ENCODE results near the gene SCGB3A1.

The SCGB3A1 gene

GRCh38 chr5:180609817-180610550 lies 18.7 kb upstream of the SCGB3A1 start:
- Histone ChIP-seq H3K4me3 (ENCODE audit: low read depth, low read length) (no peak overlapping the region), H3K27ac (no peak overlapping the region), H3K27me3 (ENCODE audit: insufficient read depth, low read depth, severe bottlenecking) (no peaks in the 10 kb centered on the region), H3K9me3 (ENCODE audit: severe bottlenecking) (no peaks in the 10 kb centered on the region), H3K36me3 (no peaks in the 10 kb centered on the region)
- no peak for TF ChIP-seq CTCF (IDR thresholded peaks at IDR 0.05; ENCODE audit: low read depth, low read length)
- no peak for DNase-seq

GRCh38 chr5:180609386-180609785 lies 18.1 kb upstream of the SCGB3A1 start:
- H3K36me3 ChIP-seq: no peaks in the 10 kb centered on the region
- H3K27ac ChIP-seq: no peak overlapping the region
- DNase-seq: no peak
- H3K9me3 ChIP-seq (ENCODE audit: severe bottlenecking): no peaks in the 10 kb centered on the region
- no peak overlapping the region for H3K4me3 ChIP-seq (ENCODE audit: low read depth, low read length)
- no peak for TF ChIP-seq CTCF (IDR thresholded peaks at IDR 0.05; ENCODE audit: low read depth, low read length)
- no peaks in the 10 kb centered on the region for H3K27me3 ChIP-seq (ENCODE audit: insufficient read depth, low read depth, severe bottlenecking)

- Histone ChIP-seq H3K9me3 (ENCODE audit: severe bottlenecking) (no peaks in the 10 kb centered on the region), H3K27ac (no peak overlapping the region), H3K27me3 (ENCODE audit: insufficient read depth, low read depth, severe bottlenecking) (no peaks in the 10 kb centered on the region), H3K36me3 (no peaks in the 10 kb centered on the region), H3K4me3 (ENCODE audit: low read depth, low read length) (no peak overlapping the region)
- TF ChIP-seq CTCF (IDR thresholded peaks at IDR 0.05; ENCODE audit: low read depth, low read length): no peak
- no peak for DNase-seq
Observed at GRCh38 chr5:180608572-180609310, 17.4 kb upstream of the SCGB3A1 start.

- no peak for TF ChIP-seq CTCF (IDR thresholded peaks at IDR 0.05; ENCODE audit: low read depth, low read length)
- no peak overlapping the region for H3K27ac ChIP-seq
- H3K27me3 ChIP-seq (ENCODE audit: insufficient read depth, low read depth, severe bottlenecking): no peaks in the 10 kb centered on the region
- H3K9me3 ChIP-seq (ENCODE audit: severe bottlenecking): no peaks in the 10 kb centered on the region
- H3K4me3 ChIP-seq (ENCODE audit: low read depth, low read length): no peak overlapping the region
- no peaks in the 10 kb centered on the region for H3K36me3 ChIP-seq
- no peak for DNase-seq
Observed at GRCh38 chr5:180607861-180608571, 16.7 kb upstream of the SCGB3A1 start.

- no peak for DNase-seq
- Histone ChIP-seq H3K27me3 (ENCODE audit: insufficient read depth, low read depth, severe bottlenecking) (no peaks in the 10 kb centered on the region), H3K36me3 (no peaks in the 10 kb centered on the region), H3K27ac (no peak overlapping the region), H3K9me3 (ENCODE audit: severe bottlenecking) (no peaks in the 10 kb centered on the region), H3K4me3 (ENCODE audit: low read depth, low read length) (no peak overlapping the region)
- TF ChIP-seq CTCF (IDR thresholded peaks at IDR 0.05; ENCODE audit: low read depth, low read length): no peak
Observed at GRCh38 chr5:180606215-180606785, 15.0 kb upstream of the SCGB3A1 start.
